ENCODE measurements around the gene MEOX2.

Gene MEOX2

GRCh38 chr7:15625466-15625865, 61.0 kb downstream of the MEOX2 start:
- Histone ChIP-seq H3K36me3 (ENCODE audit: control insufficient read depth in 1 of 2, insufficient read depth in 2 of 2, low read length in 2 of 2) (no peaks in the 10 kb centered on the region), H3K9ac (ENCODE audit: low read depth in 1 of 2, low read length in 2 of 2) (no peak overlapping the region), H3K4me1 (ENCODE audit: control insufficient read depth in 1 of 2, insufficient read depth in 2 of 2, low read length in 2 of 2) (no peaks in the 10 kb centered on the region), H3K4me3 (ENCODE audit: low read depth in 1 of 2, low read length in 2 of 2) (no peak overlapping the region), H3K9me3 (ENCODE audit: control insufficient read depth in 1 of 2, low read length in 2 of 2) (no peaks in the 10 kb centered on the region), H3K27me3 (ENCODE audit: control insufficient read depth in 1 of 2, insufficient read depth in 2 of 2, low read length in 2 of 2) (no peaks in the 10 kb centered on the region), H3K27ac (ENCODE audit: low read depth, low read length) (no peak overlapping the region)

DNA sequence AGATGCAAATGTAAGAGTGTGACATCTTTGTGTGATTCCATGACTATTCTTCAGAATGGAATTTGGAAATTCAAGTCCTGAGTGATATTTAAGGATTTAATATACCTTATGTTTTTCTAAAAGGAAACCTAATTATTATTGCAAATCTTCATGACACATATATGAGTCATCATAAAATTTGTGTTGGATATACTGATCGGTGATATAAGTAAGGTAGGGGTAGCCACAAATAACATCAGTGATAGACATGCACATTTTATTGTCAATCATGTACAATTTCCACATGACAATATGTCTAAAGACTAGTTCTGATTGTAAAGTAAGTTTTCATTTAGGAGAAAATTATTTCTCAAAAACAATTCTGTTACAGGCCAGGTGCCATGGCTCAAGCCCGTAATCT, 65.0 kb downstream of the MEOX2 start:
- Histone ChIP-seq H3K4me3 (ENCODE audit: low read depth in 1 of 2, low read length in 2 of 2) (no peak overlapping the region), H3K27ac (ENCODE audit: low read depth, low read length) (no peak overlapping the region), H3K9me3 (ENCODE audit: control insufficient read depth in 1 of 2, low read length in 2 of 2) (no peaks in the 10 kb centered on the region), H3K9ac (ENCODE audit: low read depth in 1 of 2, low read length in 2 of 2) (no peak overlapping the region), H3K27me3 (ENCODE audit: control insufficient read depth in 1 of 2, insufficient read depth in 2 of 2, low read length in 2 of 2) (no peaks in the 10 kb centered on the region), H3K4me1 (ENCODE audit: control insufficient read depth in 1 of 2, insufficient read depth in 2 of 2, low read length in 2 of 2) (no peaks in the 10 kb centered on the region), H3K36me3 (ENCODE audit: control insufficient read depth in 1 of 2, insufficient read depth in 2 of 2, low read length in 2 of 2) (no peaks in the 10 kb centered on the region)

DNA sequence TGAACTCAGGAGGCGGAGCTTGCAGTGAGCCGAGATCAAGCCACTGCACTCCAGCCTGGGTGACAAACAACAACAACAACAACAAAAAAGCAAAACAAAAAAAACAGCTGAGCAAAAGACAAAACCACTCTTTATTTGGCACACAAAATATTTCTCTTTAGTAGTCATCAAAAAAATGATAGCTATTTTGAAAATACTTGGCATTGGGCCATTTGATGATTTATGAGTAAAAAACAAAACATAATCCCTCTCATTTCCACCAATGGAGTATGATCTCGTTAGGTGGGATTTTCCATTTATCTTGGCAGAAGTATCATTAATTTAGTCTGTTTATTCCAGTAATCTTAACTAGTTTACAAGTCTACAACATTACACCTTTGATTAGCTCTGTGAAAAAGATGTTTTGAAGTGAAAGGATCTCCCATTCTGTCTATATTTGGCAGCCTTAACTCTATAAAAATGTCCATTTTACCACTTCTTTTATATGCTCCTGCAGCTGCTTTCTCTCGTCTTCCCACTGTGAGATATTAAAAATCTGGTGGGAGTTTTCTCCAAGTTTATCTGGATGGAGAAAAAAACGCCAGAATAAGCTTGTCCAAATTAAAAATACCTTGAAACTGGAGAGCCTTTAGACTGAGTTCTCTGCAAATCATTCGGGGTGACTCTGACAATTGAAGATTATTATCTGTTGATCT, 65.8 kb downstream of the MEOX2 start:
- H3K9me3 ChIP-seq (ENCODE audit: control insufficient read depth in 1 of 2, low read length in 2 of 2), result no peaks in the 10 kb centered on the region
- no peak overlapping the region for H3K4me3 ChIP-seq (ENCODE audit: low read depth in 1 of 2, low read length in 2 of 2)
- H3K27me3 ChIP-seq (ENCODE audit: control insufficient read depth in 1 of 2, insufficient read depth in 2 of 2, low read length in 2 of 2), result no peaks in the 10 kb centered on the region
- no peak overlapping the region for H3K9ac ChIP-seq (ENCODE audit: low read depth in 1 of 2, low read length in 2 of 2)
- no peaks in the 10 kb centered on the region for H3K36me3 ChIP-seq (ENCODE audit: control insufficient read depth in 1 of 2, insufficient read depth in 2 of 2, low read length in 2 of 2)
- H3K4me1 ChIP-seq (ENCODE audit: control insufficient read depth in 1 of 2, insufficient read depth in 2 of 2, low read length in 2 of 2), result no peaks in the 10 kb centered on the region
- no peak overlapping the region for H3K27ac ChIP-seq (ENCODE audit: low read depth, low read length)

- H3K36me3 ChIP-seq (ENCODE audit: control insufficient read depth in 1 of 2, insufficient read depth in 2 of 2, low read length in 2 of 2), result no peaks in the 10 kb centered on the region
- H3K9me3 ChIP-seq (ENCODE audit: control insufficient read depth in 1 of 2, low read length in 2 of 2), result no peaks in the 10 kb centered on the region
- no peak overlapping the region for H3K9ac ChIP-seq (ENCODE audit: low read depth in 1 of 2, low read length in 2 of 2)
- no peak overlapping the region for H3K27ac ChIP-seq (ENCODE audit: low read depth, low read length)
- no peak overlapping the region for H3K4me3 ChIP-seq (ENCODE audit: low read depth in 1 of 2, low read length in 2 of 2)
- no peaks in the 10 kb centered on the region for H3K4me1 ChIP-seq (ENCODE audit: control insufficient read depth in 1 of 2, insufficient read depth in 2 of 2, low read length in 2 of 2)
- no peaks in the 10 kb centered on the region for H3K27me3 ChIP-seq (ENCODE audit: control insufficient read depth in 1 of 2, insufficient read depth in 2 of 2, low read length in 2 of 2)
These were observed 68.2 kb downstream of the MEOX2 start for GRCh38 chr7:15618275-15618674.

- no peaks in the 10 kb centered on the region for H3K9me3 ChIP-seq (ENCODE audit: control insufficient read depth in 1 of 2, low read length in 2 of 2)
- H3K9ac ChIP-seq (ENCODE audit: low read depth in 1 of 2, low read length in 2 of 2), result no peak overlapping the region
- no peaks in the 10 kb centered on the region for H3K27me3 ChIP-seq (ENCODE audit: control insufficient read depth in 1 of 2, insufficient read depth in 2 of 2, low read length in 2 of 2)
- no peaks in the 10 kb centered on the region for H3K4me1 ChIP-seq (ENCODE audit: control insufficient read depth in 1 of 2, insufficient read depth in 2 of 2, low read length in 2 of 2)
- no peak overlapping the region for H3K27ac ChIP-seq (ENCODE audit: low read depth, low read length)
- H3K36me3 ChIP-seq (ENCODE audit: control insufficient read depth in 1 of 2, insufficient read depth in 2 of 2, low read length in 2 of 2), result no peaks in the 10 kb centered on the region
- no peak overlapping the region for H3K4me3 ChIP-seq (ENCODE audit: low read depth in 1 of 2, low read length in 2 of 2)
These were observed 74.3 kb downstream of the MEOX2 start for GRCh38 chr7:15612205-15612604.

DNA sequence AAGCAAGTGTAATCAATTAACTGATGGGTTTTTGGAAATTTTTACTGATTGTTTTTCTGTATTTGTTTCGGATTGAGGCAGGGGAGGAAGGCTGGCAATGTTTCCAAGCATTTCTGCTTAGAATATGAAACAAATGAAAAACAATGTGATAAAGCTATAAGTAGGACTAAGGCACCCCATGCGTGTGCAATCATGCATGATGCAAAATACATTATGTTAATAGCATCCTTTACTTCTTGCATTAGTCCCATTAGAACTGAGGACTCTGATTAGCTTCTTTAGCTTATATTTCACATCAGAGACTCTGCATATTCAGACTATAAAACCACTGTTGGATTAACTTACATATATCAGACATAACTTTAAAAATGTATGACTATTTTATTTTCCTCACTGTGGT, 76.0 kb downstream of the MEOX2 start:
- H3K4me3 ChIP-seq (ENCODE audit: low read depth in 1 of 2, low read length in 2 of 2), result no peak overlapping the region
- H3K27ac ChIP-seq (ENCODE audit: low read depth, low read length), result no peak overlapping the region
- no peaks in the 10 kb centered on the region for H3K4me1 ChIP-seq (ENCODE audit: control insufficient read depth in 1 of 2, insufficient read depth in 2 of 2, low read length in 2 of 2)
- H3K9ac ChIP-seq (ENCODE audit: low read depth in 1 of 2, low read length in 2 of 2), result no peak overlapping the region
- no peaks in the 10 kb centered on the region for H3K27me3 ChIP-seq (ENCODE audit: control insufficient read depth in 1 of 2, insufficient read depth in 2 of 2, low read length in 2 of 2)
- no peaks in the 10 kb centered on the region for H3K9me3 ChIP-seq (ENCODE audit: control insufficient read depth in 1 of 2, low read length in 2 of 2)
- no peaks in the 10 kb centered on the region for H3K36me3 ChIP-seq (ENCODE audit: control insufficient read depth in 1 of 2, insufficient read depth in 2 of 2, low read length in 2 of 2)

DNA sequence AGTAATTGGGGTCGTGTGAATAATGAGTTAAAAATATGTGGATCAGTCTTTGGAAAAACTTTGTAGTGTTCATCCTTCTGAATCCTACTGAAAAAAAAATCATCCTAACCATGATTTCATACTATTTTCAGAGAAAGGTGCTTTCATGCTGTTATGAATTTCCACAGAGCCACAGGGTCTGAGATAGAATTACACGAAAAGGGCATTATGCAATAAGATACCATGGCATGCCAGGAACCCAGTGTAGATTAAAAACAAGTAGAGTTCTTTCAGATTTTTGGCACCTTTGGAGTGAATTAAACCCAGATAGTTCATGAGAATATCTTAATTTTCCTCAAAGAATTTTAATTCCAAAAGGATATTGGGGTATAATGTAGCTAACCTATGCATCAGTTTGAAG, 77.2 kb downstream of the MEOX2 start:
- Histone ChIP-seq H3K4me1 (ENCODE audit: control insufficient read depth in 1 of 2, insufficient read depth in 2 of 2, low read length in 2 of 2) (no peaks in the 10 kb centered on the region), H3K9me3 (ENCODE audit: control insufficient read depth in 1 of 2, low read length in 2 of 2) (no peaks in the 10 kb centered on the region), H3K9ac (ENCODE audit: low read depth in 1 of 2, low read length in 2 of 2) (no peak overlapping the region), H3K4me3 (ENCODE audit: low read depth in 1 of 2, low read length in 2 of 2) (no peak overlapping the region), H3K27ac (ENCODE audit: low read depth, low read length) (no peak overlapping the region), H3K27me3 (ENCODE audit: control insufficient read depth in 1 of 2, insufficient read depth in 2 of 2, low read length in 2 of 2) (no peaks in the 10 kb centered on the region), H3K36me3 (ENCODE audit: control insufficient read depth in 1 of 2, insufficient read depth in 2 of 2, low read length in 2 of 2) (no peaks in the 10 kb centered on the region)

DNA sequence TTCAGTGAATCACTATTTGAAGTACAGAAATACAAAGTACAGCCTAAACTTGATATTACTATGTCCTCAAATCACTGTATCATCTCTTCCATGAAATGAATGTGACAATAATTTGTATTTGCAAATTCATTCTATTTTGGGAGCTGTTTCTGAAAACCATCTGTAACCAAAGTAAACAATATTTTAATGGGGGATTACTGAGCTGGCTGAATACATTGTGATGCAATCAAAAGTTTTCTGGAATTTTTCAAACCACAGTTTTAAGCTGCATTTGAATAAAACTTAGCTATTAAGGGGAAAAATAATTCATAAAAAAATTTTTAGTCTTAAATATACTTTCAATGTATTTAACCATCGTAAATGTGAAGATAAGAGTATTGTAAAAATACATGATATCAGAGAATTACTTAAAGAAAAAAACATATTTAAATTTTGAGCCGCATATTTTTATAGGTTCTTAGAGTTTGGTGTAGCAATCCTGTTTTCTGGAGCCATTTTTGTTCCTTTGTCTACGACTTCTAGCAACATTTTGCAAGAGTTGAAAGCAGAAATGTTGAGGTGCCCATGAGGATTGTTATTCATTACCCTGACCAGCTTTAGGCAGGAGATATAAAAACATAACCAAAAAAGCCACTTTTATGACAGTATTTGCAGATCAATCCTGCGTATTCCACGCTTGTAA, 78.8 kb downstream of the MEOX2 start:
- H3K27ac ChIP-seq (ENCODE audit: low read depth, low read length), result no peak overlapping the region
- no peak overlapping the region for H3K4me3 ChIP-seq (ENCODE audit: low read depth in 1 of 2, low read length in 2 of 2)
- no peaks in the 10 kb centered on the region for H3K9me3 ChIP-seq (ENCODE audit: control insufficient read depth in 1 of 2, low read length in 2 of 2)
- no peaks in the 10 kb centered on the region for H3K27me3 ChIP-seq (ENCODE audit: control insufficient read depth in 1 of 2, insufficient read depth in 2 of 2, low read length in 2 of 2)
- H3K36me3 ChIP-seq (ENCODE audit: control insufficient read depth in 1 of 2, insufficient read depth in 2 of 2, low read length in 2 of 2), result no peaks in the 10 kb centered on the region
- no peaks in the 10 kb centered on the region for H3K4me1 ChIP-seq (ENCODE audit: control insufficient read depth in 1 of 2, insufficient read depth in 2 of 2, low read length in 2 of 2)
- H3K9ac ChIP-seq (ENCODE audit: low read depth in 1 of 2, low read length in 2 of 2), result no peak overlapping the region

DNA sequence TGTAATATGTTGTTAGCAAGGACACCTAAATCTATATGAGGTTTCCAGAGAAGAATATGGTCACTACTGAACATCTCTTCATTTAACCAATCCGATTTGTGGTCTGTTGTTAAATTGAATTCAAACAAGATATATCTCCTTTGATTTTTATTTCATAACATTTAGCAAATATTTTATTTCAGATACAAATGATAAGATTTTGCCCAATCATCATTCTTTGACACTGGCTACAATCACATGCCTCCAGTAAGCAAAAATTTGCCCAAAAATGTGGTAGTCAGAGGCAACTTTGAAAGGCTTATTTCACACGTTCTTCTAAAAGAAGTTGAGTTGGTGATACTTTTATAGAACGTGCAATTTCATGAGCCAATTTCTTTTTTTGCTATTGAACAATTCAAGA, 79.9 kb downstream of the MEOX2 start:
- H3K9ac ChIP-seq (ENCODE audit: low read depth in 1 of 2, low read length in 2 of 2), result no peak overlapping the region

DNA sequence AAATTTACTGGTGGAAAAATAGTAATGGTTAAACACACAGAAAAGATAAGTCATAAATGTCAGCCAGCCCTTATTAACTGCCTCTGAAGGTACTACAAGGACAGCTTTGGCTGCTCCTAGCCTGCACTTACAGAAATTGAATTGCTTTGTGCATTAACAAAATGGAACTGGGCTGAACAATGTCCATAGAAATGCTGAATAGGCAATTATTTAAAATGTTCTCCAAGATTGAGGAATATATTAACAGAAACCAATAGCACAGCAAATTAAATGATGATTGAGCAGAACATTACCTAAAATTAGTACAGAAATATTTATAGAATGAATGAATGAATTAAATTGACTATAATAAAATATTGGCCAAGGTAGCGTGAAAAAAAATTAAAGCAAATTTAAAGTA, 82.3 kb downstream of the MEOX2 start:
- no peaks in the 10 kb centered on the region for H3K4me1 ChIP-seq (ENCODE audit: control insufficient read depth in 1 of 2, insufficient read depth in 2 of 2, low read length in 2 of 2)
- no peaks in the 10 kb centered on the region for H3K27me3 ChIP-seq (ENCODE audit: control insufficient read depth in 1 of 2, insufficient read depth in 2 of 2, low read length in 2 of 2)
- H3K27ac ChIP-seq (ENCODE audit: low read depth, low read length), result no peak overlapping the region

More for the DNA sequence above, 79.9 kb downstream of the MEOX2 start:
- Histone ChIP-seq H3K9me3 (ENCODE audit: control insufficient read depth in 1 of 2, low read length in 2 of 2) (no peaks in the 10 kb centered on the region), H3K27me3 (ENCODE audit: control insufficient read depth in 1 of 2, insufficient read depth in 2 of 2, low read length in 2 of 2) (no peaks in the 10 kb centered on the region), H3K27ac (ENCODE audit: low read depth, low read length) (no peak overlapping the region), H3K36me3 (ENCODE audit: control insufficient read depth in 1 of 2, insufficient read depth in 2 of 2, low read length in 2 of 2) (no peaks in the 10 kb centered on the region), H3K4me3 (ENCODE audit: low read depth in 1 of 2, low read length in 2 of 2) (no peak overlapping the region), H3K4me1 (ENCODE audit: control insufficient read depth in 1 of 2, insufficient read depth in 2 of 2, low read length in 2 of 2) (no peaks in the 10 kb centered on the region)

More for the DNA sequence above, 82.3 kb downstream of the MEOX2 start:
- Histone ChIP-seq H3K9me3 (ENCODE audit: control insufficient read depth in 1 of 2, low read length in 2 of 2) (peaks cover 3% of the 10 kb centered on the region in 2 donors), H3K4me3 (ENCODE audit: low read depth in 1 of 2, low read length in 2 of 2) (no peak overlapping the region), H3K36me3 (ENCODE audit: control insufficient read depth in 1 of 2, insufficient read depth in 2 of 2, low read length in 2 of 2) (no peaks in the 10 kb centered on the region), H3K9ac (ENCODE audit: low read depth in 1 of 2, low read length in 2 of 2) (no peak overlapping the region)
